Suprapubic skin (tissue), 3 donors: ENCODE results near the gene PARP11.

Experiments
- CTCF ChIP-seq, 2 donors: fragments of 200-600 bp in 1 of 2; fragments of 450-650 bp in 1 of 2; sonication (generic) in 1 of 2; IDR thresholded peaks; one replicate each; pipeline ENCODE4 v1.5.1; 2016 to 2019; ENCODE audit warnings: antibody characterized with exemption in 2 of 2, mild to moderate bottlenecking in 1 of 2, moderate library complexity in 1 of 2
- POLR2AphosphoS5 ChIP-seq, 3 donors: sonication (generic); formaldehyde crosslinking; IDR thresholded peaks; one replicate each; pipeline ENCODE4 v1.6.1; 2017; ENCODE audit warnings: antibody characterized with exemption in 3 of 3

- TF ChIP-seq CTCF (IDR thresholded peaks at IDR 0.05): no peak
- no peak for TF ChIP-seq POLR2AphosphoS5 (IDR thresholded peaks at IDR 0.05)
These were observed 9.2 kb upstream of the PARP11 start for GRCh38 chr12:3882406-3882805.
